ENCODE measurements around the gene ME1. TPM values are rescaled to one million over a fixed set of nuclear protein-coding genes. Genes with fewer than 3 reads are reported as not detected.
A peak's percentile ranks its signal among the peaks of the same experiment; 100 is the strongest.

The ME1 gene
- total RNA-seq, 1 donor from 2014 or later: 3.5 TPM

- TF ChIP-seq, protein P1, sequence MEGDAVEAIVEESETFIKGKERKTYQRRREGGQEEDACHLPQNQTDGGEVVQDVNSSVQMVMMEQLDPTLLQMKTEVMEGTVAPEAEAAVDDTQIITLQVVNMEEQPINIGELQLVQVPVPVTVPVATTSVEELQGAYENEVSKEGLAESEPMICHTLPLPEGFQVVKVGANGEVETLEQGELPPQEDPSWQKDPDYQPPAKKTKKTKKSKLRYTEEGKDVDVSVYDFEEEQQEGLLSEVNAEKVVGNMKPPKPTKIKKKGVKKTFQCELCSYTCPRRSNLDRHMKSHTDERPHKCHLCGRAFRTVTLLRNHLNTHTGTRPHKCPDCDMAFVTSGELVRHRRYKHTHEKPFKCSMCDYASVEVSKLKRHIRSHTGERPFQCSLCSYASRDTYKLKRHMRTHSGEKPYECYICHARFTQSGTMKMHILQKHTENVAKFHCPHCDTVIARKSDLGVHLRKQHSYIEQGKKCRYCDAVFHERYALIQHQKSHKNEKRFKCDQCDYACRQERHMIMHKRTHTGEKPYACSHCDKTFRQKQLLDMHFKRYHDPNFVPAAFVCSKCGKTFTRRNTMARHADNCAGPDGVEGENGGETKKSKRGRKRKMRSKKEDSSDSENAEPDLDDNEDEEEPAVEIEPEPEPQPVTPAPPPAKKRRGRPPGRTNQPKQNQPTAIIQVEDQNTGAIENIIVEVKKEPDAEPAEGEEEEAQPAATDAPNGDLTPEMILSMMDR (IDR thresholded peaks at IDR 0.05; ENCODE audit: partially characterized antibody, unreplicated experiment): no peak
- Mint-ChIP-seq H3K27ac (ENCODE audit: unreplicated experiment) (no peak overlapping the region), H3K9me3 (ENCODE audit: unreplicated experiment) (no peaks in the 10 kb centered on the region), H3K27me3 (ENCODE audit: unreplicated experiment) (peaks cover 1% of the 10 kb centered on the region), H3K36me3 (ENCODE audit: unreplicated experiment) (no peaks in the 10 kb centered on the region), H3K4me3 (ENCODE audit: unreplicated experiment) (no peak overlapping the region), H3K4me1 (ENCODE audit: low read depth, unreplicated experiment) (no peaks in the 10 kb centered on the region)
- DNase-seq: no peak
Observed at GRCh38 chr6:83250235-83250634, 180.6 kb downstream of the ME1 start.

GRCh38 chr6:83247471-83247870 is 183.4 kb downstream of the ME1 start:
- DNase-seq: no peak
- Mint-ChIP-seq H3K36me3 (ENCODE audit: unreplicated experiment) (no peaks in the 10 kb centered on the region), H3K4me1 (ENCODE audit: low read depth, unreplicated experiment) (peaks cover 2% of the 10 kb centered on the region), H3K27ac (ENCODE audit: unreplicated experiment) (no peak overlapping the region), H3K4me3 (ENCODE audit: unreplicated experiment) (no peak overlapping the region), H3K9me3 (ENCODE audit: unreplicated experiment) (no peaks in the 10 kb centered on the region), H3K27me3 (ENCODE audit: unreplicated experiment) (peaks cover 3% of the 10 kb centered on the region)
- TF ChIP-seq, protein P1 (IDR thresholded peaks at IDR 0.05; ENCODE audit: partially characterized antibody, unreplicated experiment): no peak

DNA sequence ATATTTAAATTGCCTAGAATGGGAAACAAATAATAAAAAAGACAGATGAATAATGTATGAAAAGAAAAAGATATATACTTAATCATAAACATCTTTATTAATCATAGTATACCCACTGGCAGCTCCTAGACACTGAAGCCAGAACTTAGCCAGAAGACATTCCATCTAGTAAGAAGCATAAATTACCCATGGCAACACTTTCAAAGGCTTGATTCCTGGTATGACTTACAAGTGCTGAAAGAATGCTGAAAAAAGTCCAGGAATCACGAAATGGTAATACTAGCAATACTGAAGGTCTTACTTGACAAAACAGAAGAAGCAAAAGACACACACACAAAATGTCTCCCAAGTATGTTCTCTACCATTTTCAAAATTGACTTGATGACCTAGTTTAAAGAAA is 199.7 kb downstream of the ME1 start:
- Mint-ChIP-seq H3K4me1 (ENCODE audit: low read depth, unreplicated experiment) (no peaks in the 10 kb centered on the region), H3K27ac (ENCODE audit: unreplicated experiment) (no peak overlapping the region), H3K36me3 (ENCODE audit: unreplicated experiment) (no peaks in the 10 kb centered on the region), H3K9me3 (ENCODE audit: unreplicated experiment) (no peaks in the 10 kb centered on the region), H3K4me3 (ENCODE audit: unreplicated experiment) (no peak overlapping the region), H3K27me3 (ENCODE audit: unreplicated experiment) (no peaks in the 10 kb centered on the region)
- TF ChIP-seq, protein P1 (IDR thresholded peaks at IDR 0.05; ENCODE audit: partially characterized antibody, unreplicated experiment): no peak
- no peak for DNase-seq

DNA sequence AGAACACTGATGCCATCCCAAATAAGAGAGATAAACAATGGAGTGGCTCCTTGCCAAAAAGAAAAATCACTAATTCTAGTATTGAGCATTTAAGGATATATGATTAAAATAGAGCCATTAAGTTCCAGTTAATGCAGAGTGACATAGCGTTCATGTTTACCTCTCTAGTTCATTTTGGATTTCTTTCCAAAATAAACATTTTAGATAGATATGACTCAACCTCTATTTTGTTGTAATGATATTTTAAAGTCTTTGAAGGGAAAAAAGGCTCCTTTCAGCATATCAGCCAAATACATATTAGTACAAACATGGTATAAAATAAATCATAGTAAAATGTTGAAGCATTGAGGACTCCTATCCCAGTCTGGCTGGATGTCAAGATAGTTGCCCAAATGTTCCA is 204.3 kb downstream of the ME1 start:
- H3K27ac Mint-ChIP-seq (ENCODE audit: unreplicated experiment): no peak overlapping the region
- peaks cover 1% of the 10 kb centered on the region for H3K9me3 Mint-ChIP-seq (ENCODE audit: unreplicated experiment)
- TF ChIP-seq, protein P1 (IDR thresholded peaks at IDR 0.05; ENCODE audit: partially characterized antibody, unreplicated experiment): no peak
- H3K36me3 Mint-ChIP-seq (ENCODE audit: unreplicated experiment): no peaks in the 10 kb centered on the region
- H3K27me3 Mint-ChIP-seq (ENCODE audit: unreplicated experiment): no peaks in the 10 kb centered on the region
- DNase-seq: no peak
- H3K4me3 Mint-ChIP-seq (ENCODE audit: unreplicated experiment): no peak overlapping the region
- no peaks in the 10 kb centered on the region for H3K4me1 Mint-ChIP-seq (ENCODE audit: low read depth, unreplicated experiment)

- peaks cover 14% of the 10 kb centered on the region for H3K4me1 Mint-ChIP-seq (ENCODE audit: low read depth, unreplicated experiment)
- peaks cover 1% of the 10 kb centered on the region for H3K9me3 Mint-ChIP-seq (ENCODE audit: unreplicated experiment)
- H3K27me3 Mint-ChIP-seq (ENCODE audit: unreplicated experiment): no peaks in the 10 kb centered on the region
- TF ChIP-seq, protein P1 (IDR thresholded peaks at IDR 0.05; ENCODE audit: partially characterized antibody, unreplicated experiment): peak; percentile 58
- no peak for DNase-seq
- H3K36me3 Mint-ChIP-seq (ENCODE audit: unreplicated experiment): no peaks in the 10 kb centered on the region
- peak overlapping the region; percentile 5 for H3K27ac Mint-ChIP-seq (ENCODE audit: unreplicated experiment)
- H3K4me3 Mint-ChIP-seq (ENCODE audit: unreplicated experiment): no peak overlapping the region
Observed at GRCh38 chr6:83221889-83222479, 208.9 kb downstream of the ME1 start.
